ENCODE measurements around the gene RHD.
"Not testable (repeated sequence)": the region's sequence is repeated elsewhere in the genome, so short reads cannot be mapped to it uniquely, and the experiment has no call there.

RHD gene

DNA sequence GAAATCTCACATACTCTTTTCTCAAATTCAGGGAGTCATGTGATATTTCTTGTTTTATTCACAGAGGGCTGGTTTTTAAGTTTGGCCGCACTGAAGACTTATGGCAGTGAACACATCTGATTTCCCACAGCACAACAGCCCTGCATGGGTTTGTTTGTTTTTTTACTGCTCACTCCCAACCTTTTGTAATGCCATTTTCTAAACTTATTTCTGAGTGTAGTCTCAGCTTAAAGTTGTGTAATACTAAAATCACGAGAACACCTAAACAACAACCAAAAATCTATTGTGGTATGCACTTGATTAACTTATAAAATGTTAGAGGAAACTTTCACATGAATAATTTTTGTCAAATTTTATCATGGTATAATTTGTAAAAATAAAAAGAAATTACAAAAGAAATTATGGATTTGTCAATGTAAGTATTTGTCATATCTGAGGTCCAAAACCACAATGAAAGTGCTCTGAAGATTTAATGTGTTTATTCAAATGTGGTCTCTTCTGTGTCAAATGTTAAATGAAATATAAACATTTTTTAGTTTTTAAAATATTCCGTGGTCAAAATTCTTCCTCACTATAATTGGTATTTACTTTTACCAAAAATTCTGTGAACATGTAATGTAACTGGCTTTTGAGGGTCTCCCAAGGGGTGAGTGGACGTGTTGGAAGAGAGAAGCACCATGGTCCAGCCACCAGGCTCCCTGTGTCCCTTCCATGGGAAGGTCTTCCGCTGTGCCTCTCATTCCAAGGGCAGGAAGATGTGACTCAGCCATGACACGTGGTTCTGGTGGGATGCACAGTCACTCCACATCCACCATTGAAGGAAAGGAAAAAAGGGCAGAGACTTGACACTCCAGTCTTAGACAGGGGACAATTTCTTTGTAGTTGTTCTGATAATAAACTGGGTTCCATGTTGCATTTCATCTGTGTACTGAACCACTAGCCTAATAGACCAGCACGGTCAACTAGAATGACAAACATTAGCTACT, 88.6 kb downstream of the RHD start:
- DNase-seq (ENCODE audit: low read depth) = no peak
- no peak overlapping the region for H3K4me3 ChIP-seq (ENCODE audit: low read depth, low read length)
- TF ChIP-seq CTCF (IDR thresholded peaks at IDR 0.05; ENCODE audit: low read depth, low read length, missing control alignments) = no peak

- TF ChIP-seq CTCF (IDR thresholded peaks at IDR 0.05; ENCODE audit: low read depth, low read length, missing control alignments) = no peak
- no peak overlapping the region for H3K4me3 ChIP-seq (ENCODE audit: low read depth, low read length)
- no peak for DNase-seq (ENCODE audit: low read depth)
Observed at GRCh38 chr1:25361901-25362300, 89.6 kb downstream of the RHD start.

DNA sequence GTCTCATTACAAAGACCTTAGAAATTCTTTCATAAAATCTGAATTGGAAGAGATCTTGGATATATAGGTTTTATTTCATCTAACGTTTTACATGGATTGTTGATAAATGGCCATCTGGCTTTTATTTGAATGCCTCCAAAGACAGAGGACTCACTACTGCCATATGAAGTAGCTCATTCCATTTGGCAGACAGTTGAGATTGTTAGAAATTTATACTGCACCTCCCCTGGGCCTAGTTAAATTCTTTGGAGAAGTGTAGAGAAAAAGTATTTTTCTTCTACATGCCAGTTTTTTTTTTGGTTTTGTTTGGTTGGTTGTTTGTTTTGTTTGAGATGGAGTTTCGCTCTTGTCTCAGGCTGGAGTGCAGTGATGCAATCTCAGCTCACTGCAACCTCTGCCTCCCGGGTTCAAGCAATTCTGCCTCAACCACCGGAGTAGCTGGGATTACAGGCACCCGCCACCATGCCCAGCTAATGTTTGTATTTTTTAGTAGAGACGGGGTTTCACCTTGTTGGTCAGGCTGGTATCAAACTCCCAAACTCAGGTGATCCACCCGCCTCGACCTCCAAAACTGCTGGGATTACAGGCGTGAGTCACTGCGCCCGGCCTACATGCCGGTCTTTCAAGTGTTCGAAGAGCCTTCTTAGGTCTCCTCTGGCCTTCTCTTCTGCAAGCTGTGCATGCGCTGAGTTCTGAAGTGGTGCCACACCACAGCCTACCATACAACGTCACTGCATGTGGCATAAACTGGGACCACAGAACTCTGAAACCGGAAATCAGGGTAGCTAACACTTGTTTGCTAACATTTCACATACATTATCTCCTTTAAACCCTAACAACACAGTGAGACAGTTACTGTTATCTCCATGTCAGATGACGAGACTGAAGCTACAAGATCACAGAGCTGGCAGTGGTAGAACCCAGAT, 90.6 kb downstream of the RHD start:
- DNase-seq (ENCODE audit: low read depth); H3K4me3 ChIP-seq (ENCODE audit: low read depth, low read length): not testable (repeated sequence)

- no peak for TF ChIP-seq CTCF (IDR thresholded peaks at IDR 0.05; ENCODE audit: low read depth, low read length, missing control alignments)
- DNase-seq (ENCODE audit: low read depth) = no peak
Observed at GRCh38 chr1:25369241-25369640, 96.9 kb downstream of the RHD start.

GRCh38 chr1:25369691-25370271, 97.5 kb downstream of the RHD start:
- DNase-seq (ENCODE audit: low read depth); H3K4me3 ChIP-seq (ENCODE audit: low read depth, low read length): not testable (repeated sequence)

More at GRCh38 chr1:25369241-25369640, 96.9 kb downstream of the RHD start:
- no peak overlapping the region for H3K4me3 ChIP-seq (ENCODE audit: low read depth, low read length)

- H3K4me3 ChIP-seq (ENCODE audit: low read depth, low read length); DNase-seq (ENCODE audit: low read depth): not testable (repeated sequence)
Observed at GRCh38 chr1:25371757-25372156, 99.4 kb downstream of the RHD start.

GRCh38 chr1:25378367-25378766, 106.1 kb downstream of the RHD start:
- H3K4me3 ChIP-seq (ENCODE audit: low read depth, low read length); DNase-seq (ENCODE audit: low read depth): not testable (repeated sequence)
